Prostate gland (tissue), 2 donors: ENCODE measurements around the gene PKHD1. TPM values are rescaled to one million over a fixed set of nuclear protein-coding genes. Genes with fewer than 3 reads are reported as not detected.
A peak's percentile ranks its signal among the peaks of the same experiment; 100 is the strongest.

Experiments used
- DNase-seq: peaks from one replicate; pipeline ENCODE4 v3.0.0-alpha.2; 2019; ENCODE audit warnings: low spot score
- H3K27ac ChIP-seq, 2 donors: fragments of 200-600 bp; sonication (generic); 2 replicates each; pipeline ENCODE4 v1.5.1; 2017 to 2019
- H3K27me3 ChIP-seq: fragments of 200-600 bp; sonication (generic); replicated peaks from 2 replicates; pipeline ENCODE4 v1.5.1; 2019; ENCODE audit not compliant: insufficient read depth
- H3K36me3 ChIP-seq, 2 donors: fragments of 200-600 bp; sonication (generic); 1 replicate in 1 of 2; 2 replicates in 1 of 2; pipeline versions ENCODE4 v1.5.1 to v1.8.1; 2017 to 2019
- H3K4me1 ChIP-seq: fragments of 200-600 bp; sonication (generic); replicated peaks from 2 replicates; pipeline ENCODE4 v1.5.1; 2019
- H3K4me3 ChIP-seq, 2 donors: fragments of 200-600 bp; sonication (generic); 2 replicates each; pipeline ENCODE4 v1.5.1; 2017 to 2019
- H3K9me3 ChIP-seq: fragments of 200-600 bp; sonication (generic); 2 replicates; pipeline ENCODE4 v1.5.1; 2017
- POLR2A ChIP-seq: fragments of 450-650 bp; IDR thresholded peaks from one replicate; pipeline ENCODE4 v1.6.1; 2016; ENCODE audit warnings: antibody characterized with exemption, mild to moderate bottlenecking
- POLR2AphosphoS5 ChIP-seq: sonication (generic); formaldehyde crosslinking; IDR thresholded peaks from one replicate; pipeline ENCODE4 v1.6.1; 2017; ENCODE audit warnings: antibody characterized with exemption
- WGBS: methylation state at CpG from one replicate; pipeline ENCODE4 v1.1.5; 2018; 5-methylcytosine and 5-hydroxymethylcytosine counted together
- intact Hi-C: fragments of 100-400 bp; cut with DNase I; formaldehyde crosslinking; loops from one replicate; pipeline ENCODE4 v1.14.2; 2022
- total RNA-seq, 2 donors: library from RNA; depleted of rRNA; stranded (reverse); fragments of >200 nt; gene quantifications; one replicate each; pipeline ENCODE4 v1.1.0, GENCODE V29; 2016
- TF ChIP-seq, protein P1 (sequence below), 4 experiments: fragments of 200-600 bp in 2 of 4; fragments of 450-650 bp in 2 of 4; sonication (generic) in 2 of 4; IDR thresholded peaks; 1 replicate in 3 of 4; 2 replicates in 1 of 4; pipeline ENCODE4 v1.5.1; 2016 to 2019; ENCODE audit warnings: antibody characterized with exemption in 4 of 4, mild to moderate bottlenecking in 2 of 4, moderate library complexity in 2 of 4

The PKHD1 gene
- total RNA-seq, 2 donors from 2014 or later: 0.46 to 1.1 TPM

DNA sequence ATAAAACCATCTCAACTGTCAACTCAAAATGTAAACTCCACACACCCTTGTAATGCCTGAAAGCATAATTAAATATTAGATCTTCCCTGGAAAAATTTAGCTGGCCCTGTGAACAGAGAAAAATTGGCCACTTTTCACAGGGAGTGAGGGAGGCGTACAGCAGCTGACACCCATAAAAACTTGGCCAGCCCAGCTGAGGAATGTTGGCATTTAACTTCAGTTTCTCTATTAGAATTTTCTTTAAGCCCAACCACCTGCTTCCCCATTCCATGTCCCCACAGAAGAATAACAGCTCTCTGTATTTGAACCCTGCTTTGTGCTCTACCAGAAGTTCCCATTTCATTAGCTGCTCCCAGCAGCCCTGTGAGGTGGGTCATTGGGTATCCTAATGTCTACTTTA is 41.0 kb downstream of the PKHD1 start:
- 8% methylated on average over 1 of the region's 1 CpG for WGBS
- no peaks in the 10 kb centered on the region for H3K4me1 ChIP-seq
- H3K27me3 ChIP-seq: no peaks in the 10 kb centered on the region
- TF ChIP-seq POLR2A (no peak), POLR2AphosphoS5 (no peak)
- TF ChIP-seq, protein P1, sequence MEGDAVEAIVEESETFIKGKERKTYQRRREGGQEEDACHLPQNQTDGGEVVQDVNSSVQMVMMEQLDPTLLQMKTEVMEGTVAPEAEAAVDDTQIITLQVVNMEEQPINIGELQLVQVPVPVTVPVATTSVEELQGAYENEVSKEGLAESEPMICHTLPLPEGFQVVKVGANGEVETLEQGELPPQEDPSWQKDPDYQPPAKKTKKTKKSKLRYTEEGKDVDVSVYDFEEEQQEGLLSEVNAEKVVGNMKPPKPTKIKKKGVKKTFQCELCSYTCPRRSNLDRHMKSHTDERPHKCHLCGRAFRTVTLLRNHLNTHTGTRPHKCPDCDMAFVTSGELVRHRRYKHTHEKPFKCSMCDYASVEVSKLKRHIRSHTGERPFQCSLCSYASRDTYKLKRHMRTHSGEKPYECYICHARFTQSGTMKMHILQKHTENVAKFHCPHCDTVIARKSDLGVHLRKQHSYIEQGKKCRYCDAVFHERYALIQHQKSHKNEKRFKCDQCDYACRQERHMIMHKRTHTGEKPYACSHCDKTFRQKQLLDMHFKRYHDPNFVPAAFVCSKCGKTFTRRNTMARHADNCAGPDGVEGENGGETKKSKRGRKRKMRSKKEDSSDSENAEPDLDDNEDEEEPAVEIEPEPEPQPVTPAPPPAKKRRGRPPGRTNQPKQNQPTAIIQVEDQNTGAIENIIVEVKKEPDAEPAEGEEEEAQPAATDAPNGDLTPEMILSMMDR (IDR thresholded peaks at IDR 0.05): no peak
- no peak overlapping the region for H3K4me3 ChIP-seq
- no peaks in the 10 kb centered on the region for H3K9me3 ChIP-seq
- intact Hi-C loops: no loop called here
- H3K36me3 ChIP-seq: no peaks in the 10 kb centered on the region
- DNase-seq: no peak
- H3K27ac ChIP-seq: peak overlapping the region in 1 of 2 donors; percentile 15

GRCh38 chr6:52045481-52045880 is 41.9 kb downstream of the PKHD1 start:
- intact Hi-C loops: no loop called here
- no peak for DNase-seq
- H3K4me3 ChIP-seq: no peak overlapping the region
- no peak overlapping the region for H3K27ac ChIP-seq
- WGBS: 88% methylated on average over 1 of the region's 1 CpG
- no peaks in the 10 kb centered on the region for H3K9me3 ChIP-seq
- TF ChIP-seq POLR2AphosphoS5 (no peak), POLR2A (no peak)
- TF ChIP-seq, protein P1 (IDR thresholded peaks at IDR 0.05): no peak
- no peaks in the 10 kb centered on the region for H3K4me1 ChIP-seq
- H3K27me3 ChIP-seq: no peaks in the 10 kb centered on the region
- H3K36me3 ChIP-seq: no peaks in the 10 kb centered on the region

- Histone ChIP-seq H3K4me3 (no peak overlapping the region), H3K27ac (no peak overlapping the region), H3K9me3 (no peaks in the 10 kb centered on the region), H3K36me3 (no peaks in the 10 kb centered on the region), H3K27me3 (no peaks in the 10 kb centered on the region), H3K4me1 (no peaks in the 10 kb centered on the region)
- WGBS: 75% methylated on average over 5 of the region's 5 CpGs
- intact Hi-C loops: no loop called here
- DNase-seq: no peak
- TF ChIP-seq POLR2A: no peak
- TF ChIP-seq POLR2AphosphoS5: no peak
- TF ChIP-seq, protein P1 (IDR thresholded peaks at IDR 0.05): no peak
Measured at GRCh38 chr6:52045033-52045432, 42.4 kb downstream of the PKHD1 start.

DNA sequence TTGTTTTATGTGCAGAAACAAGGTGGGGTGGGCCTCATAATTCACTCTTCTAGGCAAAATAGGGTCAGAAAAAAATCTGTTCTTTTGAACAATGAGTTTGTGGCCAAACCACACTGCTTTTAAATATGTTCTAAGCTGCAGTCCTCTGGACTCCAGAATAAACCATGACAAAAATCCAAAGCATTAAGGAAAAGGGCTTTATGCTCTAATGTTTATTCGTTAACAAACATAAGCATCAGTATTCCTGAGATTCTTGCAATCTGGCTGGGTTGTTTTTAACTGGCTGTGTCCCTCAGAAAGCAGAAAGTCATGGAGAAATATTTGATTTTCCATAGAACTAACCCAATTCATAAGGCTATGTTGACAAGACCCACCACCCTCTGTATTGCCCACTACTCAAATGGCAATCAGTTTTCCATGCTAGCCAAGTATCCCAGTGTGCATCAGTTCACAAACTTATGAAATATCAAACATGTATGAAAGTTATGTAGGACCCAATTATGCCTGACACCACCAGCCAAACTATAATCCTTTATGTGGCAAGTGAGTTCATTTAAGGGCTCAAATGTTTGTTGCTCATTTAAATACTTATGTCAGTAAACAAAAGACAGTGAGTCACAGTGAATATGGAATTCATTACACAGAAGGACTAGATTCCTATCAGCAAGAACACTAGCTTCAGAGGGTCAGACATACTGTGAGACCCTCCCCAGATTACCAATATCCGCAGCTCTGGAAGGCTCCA is 45.1 kb downstream of the PKHD1 start:
- Histone ChIP-seq H3K9me3 (no peaks in the 10 kb centered on the region), H3K4me3 (no peak overlapping the region), H3K27me3 (no peaks in the 10 kb centered on the region), H3K36me3 (no peaks in the 10 kb centered on the region), H3K4me1 (no peaks in the 10 kb centered on the region), H3K27ac (no peak overlapping the region)
- WGBS: 80% methylated on average over 2 of the region's 2 CpGs
- TF ChIP-seq, protein P1 (IDR thresholded peaks at IDR 0.05): no peak
- no peak for TF ChIP-seq POLR2A
- no peak for TF ChIP-seq POLR2AphosphoS5
- DNase-seq: no peak
- intact Hi-C loops: no loop called here

DNA sequence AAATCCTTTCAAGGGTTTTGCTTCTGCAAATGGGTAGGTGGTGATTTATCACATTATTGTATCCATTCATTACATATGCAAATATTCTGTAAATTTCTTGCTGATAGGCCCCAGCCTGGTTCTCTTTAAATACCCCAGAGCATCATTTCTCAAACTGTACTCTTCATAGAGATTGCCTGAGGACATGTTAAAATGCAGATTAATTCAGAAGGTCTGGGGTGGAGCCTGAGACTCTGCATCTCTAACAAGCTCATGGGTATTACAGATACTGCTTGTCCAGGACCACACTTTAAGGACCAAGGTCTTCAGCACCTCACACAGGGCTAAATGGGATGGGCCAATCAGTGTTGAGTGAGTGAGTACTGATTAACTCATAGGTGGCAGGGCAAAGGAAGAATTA is 46.3 kb downstream of the PKHD1 start:
- no peaks in the 10 kb centered on the region for H3K27me3 ChIP-seq
- intact Hi-C loops: no loop called here
- no peak overlapping the region for H3K27ac ChIP-seq
- no peaks in the 10 kb centered on the region for H3K9me3 ChIP-seq
- no peak for TF ChIP-seq POLR2A
- TF ChIP-seq POLR2AphosphoS5: no peak
- TF ChIP-seq, protein P1 (IDR thresholded peaks at IDR 0.05): no peak
- no peak overlapping the region for H3K4me3 ChIP-seq
- H3K4me1 ChIP-seq: no peaks in the 10 kb centered on the region
- no peaks in the 10 kb centered on the region for H3K36me3 ChIP-seq
- no peak for DNase-seq
